GM12873 (cell line): ENCODE data around the gene GABRE.

Experiments
- TF ChIP-seq, protein P1 (sequence below): IDR thresholded peaks from 2 replicates; pipeline ENCODE4 v1.5.1; 2012; ENCODE audit warnings: low read depth, mild to moderate bottlenecking, moderate library complexity, low read length, control low read depth; ENCODE audit not compliant: insufficient read depth; ENCODE audit errors: missing control alignments

The GABRE gene

DNA sequence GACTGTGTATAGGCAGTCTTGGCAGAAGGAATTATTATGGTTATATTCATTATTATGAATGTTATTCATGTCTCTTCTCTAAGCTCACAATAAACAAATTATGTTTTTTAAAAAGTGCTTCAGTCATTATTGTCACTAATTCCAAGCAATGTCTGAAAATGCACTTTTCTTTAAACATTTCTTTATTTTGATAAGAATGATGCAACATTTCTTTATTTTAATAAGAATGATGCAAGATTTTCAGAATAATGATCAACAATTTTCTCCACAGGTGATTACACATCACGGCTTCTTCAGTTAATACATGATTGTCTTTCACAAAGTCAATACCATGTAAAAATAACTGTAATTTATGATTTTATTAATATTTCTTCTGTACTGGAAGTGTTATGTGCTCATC is 39.1 kb downstream of the GABRE start:
- TF ChIP-seq, protein P1, sequence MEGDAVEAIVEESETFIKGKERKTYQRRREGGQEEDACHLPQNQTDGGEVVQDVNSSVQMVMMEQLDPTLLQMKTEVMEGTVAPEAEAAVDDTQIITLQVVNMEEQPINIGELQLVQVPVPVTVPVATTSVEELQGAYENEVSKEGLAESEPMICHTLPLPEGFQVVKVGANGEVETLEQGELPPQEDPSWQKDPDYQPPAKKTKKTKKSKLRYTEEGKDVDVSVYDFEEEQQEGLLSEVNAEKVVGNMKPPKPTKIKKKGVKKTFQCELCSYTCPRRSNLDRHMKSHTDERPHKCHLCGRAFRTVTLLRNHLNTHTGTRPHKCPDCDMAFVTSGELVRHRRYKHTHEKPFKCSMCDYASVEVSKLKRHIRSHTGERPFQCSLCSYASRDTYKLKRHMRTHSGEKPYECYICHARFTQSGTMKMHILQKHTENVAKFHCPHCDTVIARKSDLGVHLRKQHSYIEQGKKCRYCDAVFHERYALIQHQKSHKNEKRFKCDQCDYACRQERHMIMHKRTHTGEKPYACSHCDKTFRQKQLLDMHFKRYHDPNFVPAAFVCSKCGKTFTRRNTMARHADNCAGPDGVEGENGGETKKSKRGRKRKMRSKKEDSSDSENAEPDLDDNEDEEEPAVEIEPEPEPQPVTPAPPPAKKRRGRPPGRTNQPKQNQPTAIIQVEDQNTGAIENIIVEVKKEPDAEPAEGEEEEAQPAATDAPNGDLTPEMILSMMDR, result no peak

GRCh38 chrX:151929126-151929525 is 45.4 kb downstream of the GABRE start:
- TF ChIP-seq, protein P1, result no peak

DNA sequence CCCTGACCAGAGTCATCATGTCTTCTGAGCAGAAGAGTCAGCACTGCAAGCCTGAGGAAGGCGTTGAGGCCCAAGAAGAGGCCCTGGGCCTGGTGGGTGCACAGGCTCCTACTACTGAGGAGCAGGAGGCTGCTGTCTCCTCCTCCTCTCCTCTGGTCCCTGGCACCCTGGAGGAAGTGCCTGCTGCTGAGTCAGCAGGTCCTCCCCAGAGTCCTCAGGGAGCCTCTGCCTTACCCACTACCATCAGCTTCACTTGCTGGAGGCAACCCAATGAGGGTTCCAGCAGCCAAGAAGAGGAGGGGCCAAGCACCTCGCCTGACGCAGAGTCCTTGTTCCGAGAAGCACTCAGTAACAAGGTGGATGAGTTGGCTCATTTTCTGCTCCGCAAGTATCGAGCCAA is 50.8 kb downstream of the GABRE start:
- TF ChIP-seq, protein P1, result no peak

- TF ChIP-seq, protein P1, result no peak
Observed at GRCh38 chrX:151922692-151923091, 51.8 kb downstream of the GABRE start.

DNA sequence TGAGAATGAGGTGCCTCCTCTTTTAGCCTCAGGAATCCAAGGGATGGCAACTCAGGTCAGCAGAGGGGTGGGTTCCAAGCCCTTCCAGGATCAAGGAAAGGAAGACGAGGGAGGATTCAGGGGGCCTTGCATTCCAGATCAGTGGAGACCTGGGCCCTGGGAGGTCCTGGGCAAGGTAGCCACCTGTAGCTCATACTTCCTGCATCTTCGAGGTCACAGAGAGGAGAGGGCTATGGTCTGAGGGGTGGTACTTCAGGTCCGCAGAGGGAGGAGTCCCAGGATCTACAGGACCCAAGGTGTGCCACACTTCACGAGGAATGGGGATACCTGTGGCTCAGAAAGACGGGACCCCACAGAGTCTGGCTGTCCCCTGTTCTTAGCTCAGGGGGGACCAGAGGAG is 52.6 kb downstream of the GABRE start:
- TF ChIP-seq, protein P1, result no peak

GRCh38 chrX:151921292-151921691 is 53.2 kb downstream of the GABRE start:
- TF ChIP-seq, protein P1, result no peak

- TF ChIP-seq, protein P1, result no peak
Observed at GRCh38 chrX:151920530-151920929, 53.9 kb downstream of the GABRE start.
